Measurements from ENCODE around the gene METAP1D.
"Not testable (repeated sequence)": the region's sequence is repeated elsewhere in the genome, so short reads cannot be mapped to it uniquely, and the experiment has no call there.

Gene METAP1D
- 6.4 to 7.3 reads per million in 2 experiments for total RNA-seq

GRCh38 chr2:171999604-172000469, at the start of gene METAP1D:
TSS of gene METAP1D (plus strand) at chr2:171999953. CDS start at chr2:171999970, 17 bp downstream.
- DNase-seq (ENCODE audit: low read depth) = peak; percentile 70

GRCh38 chr2:171952276-171952675, 47.5 kb upstream of the METAP1D start:
- DNase-seq (ENCODE audit: low read depth) = no peak

GRCh38 chr2:171952748-171953147, 47.0 kb upstream of the METAP1D start:
- no peak for DNase-seq (ENCODE audit: low read depth)

GRCh38 chr2:171956135-171956825, 43.5 kb upstream of the METAP1D start:
- no peak for DNase-seq (ENCODE audit: low read depth)

- no peak for DNase-seq (ENCODE audit: low read depth)
These were observed 42.7 kb upstream of the METAP1D start for GRCh38 chr2:171957061-171957460.

- no peak for DNase-seq (ENCODE audit: low read depth)
These were observed 41.3 kb upstream of the METAP1D start for GRCh38 chr2:171958475-171958874.

- DNase-seq (ENCODE audit: low read depth) = no peak
These were observed 39.8 kb upstream of the METAP1D start for GRCh38 chr2:171959998-171960397.

GRCh38 chr2:171960570-171960969, 39.2 kb upstream of the METAP1D start:
- no peak for DNase-seq (ENCODE audit: low read depth)

GRCh38 chr2:171963198-171963597, 36.6 kb upstream of the METAP1D start:
- DNase-seq (ENCODE audit: low read depth) = no peak

- no peak for DNase-seq (ENCODE audit: low read depth)
These were observed 35.4 kb upstream of the METAP1D start for GRCh38 chr2:171964308-171964707.

- DNase-seq (ENCODE audit: low read depth) = no peak
These were observed 34.5 kb upstream of the METAP1D start for GRCh38 chr2:171965238-171965637.

GRCh38 chr2:171965661-171966060, 34.1 kb upstream of the METAP1D start:
- DNase-seq (ENCODE audit: low read depth) = no peak

- no peak for DNase-seq (ENCODE audit: low read depth)
These were observed 33.5 kb upstream of the METAP1D start for GRCh38 chr2:171966235-171966634.

GRCh38 chr2:171966688-171967087, 33.1 kb upstream of the METAP1D start:
- DNase-seq (ENCODE audit: low read depth) = no peak

GRCh38 chr2:171968509-171968908, 31.2 kb upstream of the METAP1D start:
- DNase-seq (ENCODE audit: low read depth) = no peak

GRCh38 chr2:171972329-171972982, 27.3 kb upstream of the METAP1D start:
- no peak for DNase-seq (ENCODE audit: low read depth)

GRCh38 chr2:171979103-171979502, 20.6 kb upstream of the METAP1D start:
- DNase-seq (ENCODE audit: low read depth) = no peak

GRCh38 chr2:171983924-171984323, 15.8 kb upstream of the METAP1D start:
- DNase-seq (ENCODE audit: low read depth) = not testable (repeated sequence)

GRCh38 chr2:171985076-171985475, 14.7 kb upstream of the METAP1D start:
- no peak for DNase-seq (ENCODE audit: low read depth)

- DNase-seq (ENCODE audit: low read depth) = no peak
These were observed 13.0 kb upstream of the METAP1D start for GRCh38 chr2:171986778-171987177.

GRCh38 chr2:171991027-171991426, 8.7 kb upstream of the METAP1D start:
- no peak for DNase-seq (ENCODE audit: low read depth)

GRCh38 chr2:171995586-171995985, 4.2 kb upstream of the METAP1D start:
- no peak for DNase-seq (ENCODE audit: low read depth)

GRCh38 chr2:171996021-171996420, 3.7 kb upstream of the METAP1D start:
- no peak for DNase-seq (ENCODE audit: low read depth)
